GM18502 (cell line): ENCODE data around the gene SYNDIG1.

Experiments used
- ATAC-seq: cut with Tn5 transposase; IDR thresholded peaks from one replicate; pipeline ENCODE4 v1.9.1; 2021; ENCODE audit warnings: mild to moderate bottlenecking; ENCODE audit not compliant: unreplicated experiment, poor library complexity

Gene SYNDIG1

GRCh38 chr20:24580855-24581254 lies 111.4 kb downstream of the SYNDIG1 start:
- ATAC-seq: no peak

- ATAC-seq: no peak
Measured at GRCh38 chr20:24581443-24582170, 112.2 kb downstream of the SYNDIG1 start.

- no peak for ATAC-seq
Measured at GRCh38 chr20:24582373-24583168, 113.1 kb downstream of the SYNDIG1 start.

GRCh38 chr20:24583169-24583792 lies 113.9 kb downstream of the SYNDIG1 start:
- ATAC-seq: no peak

- no peak for ATAC-seq
Measured at GRCh38 chr20:24584078-24584477, 114.6 kb downstream of the SYNDIG1 start.

GRCh38 chr20:24584538-24585356 lies 115.3 kb downstream of the SYNDIG1 start:
- ATAC-seq: no peak

GRCh38 chr20:24585796-24586522 lies 116.5 kb downstream of the SYNDIG1 start:
- ATAC-seq: no peak

GRCh38 chr20:24586523-24586840 lies 117.1 kb downstream of the SYNDIG1 start:
- no peak for ATAC-seq

GRCh38 chr20:24587384-24588046 lies 118.1 kb downstream of the SYNDIG1 start:
- ATAC-seq: no peak

- ATAC-seq: no peak
Measured at GRCh38 chr20:24588047-24588635, 118.7 kb downstream of the SYNDIG1 start.

GRCh38 chr20:24588725-24589340 lies 119.4 kb downstream of the SYNDIG1 start:
- no peak for ATAC-seq

- ATAC-seq: no peak
Measured at GRCh38 chr20:24589381-24589780, 120.0 kb downstream of the SYNDIG1 start.

- ATAC-seq: no peak
Measured at GRCh38 chr20:24589815-24590177, 120.4 kb downstream of the SYNDIG1 start.

- no peak for ATAC-seq
Measured at GRCh38 chr20:24590178-24590982, 121.0 kb downstream of the SYNDIG1 start.

GRCh38 chr20:24597051-24597450 lies 127.6 kb downstream of the SYNDIG1 start:
- no peak for ATAC-seq

GRCh38 chr20:24598346-24598745 lies 128.9 kb downstream of the SYNDIG1 start:
- no peak for ATAC-seq

GRCh38 chr20:24598996-24599395 lies 129.6 kb downstream of the SYNDIG1 start:
- ATAC-seq: no peak

- no peak for ATAC-seq
Measured at GRCh38 chr20:24600012-24600411, 130.6 kb downstream of the SYNDIG1 start.
